ENCODE results near the gene TIMP2. TPM values are rescaled to one million over a fixed set of nuclear protein-coding genes. Genes with fewer than 3 reads are reported as not detected.
A peak's percentile ranks its signal among the peaks of the same experiment; 100 is the strongest.

Gene TIMP2
- total and polyA plus RNA-seq, 8 donors = 20.9 to 100.0 (median 47.2) TPM

DNA sequence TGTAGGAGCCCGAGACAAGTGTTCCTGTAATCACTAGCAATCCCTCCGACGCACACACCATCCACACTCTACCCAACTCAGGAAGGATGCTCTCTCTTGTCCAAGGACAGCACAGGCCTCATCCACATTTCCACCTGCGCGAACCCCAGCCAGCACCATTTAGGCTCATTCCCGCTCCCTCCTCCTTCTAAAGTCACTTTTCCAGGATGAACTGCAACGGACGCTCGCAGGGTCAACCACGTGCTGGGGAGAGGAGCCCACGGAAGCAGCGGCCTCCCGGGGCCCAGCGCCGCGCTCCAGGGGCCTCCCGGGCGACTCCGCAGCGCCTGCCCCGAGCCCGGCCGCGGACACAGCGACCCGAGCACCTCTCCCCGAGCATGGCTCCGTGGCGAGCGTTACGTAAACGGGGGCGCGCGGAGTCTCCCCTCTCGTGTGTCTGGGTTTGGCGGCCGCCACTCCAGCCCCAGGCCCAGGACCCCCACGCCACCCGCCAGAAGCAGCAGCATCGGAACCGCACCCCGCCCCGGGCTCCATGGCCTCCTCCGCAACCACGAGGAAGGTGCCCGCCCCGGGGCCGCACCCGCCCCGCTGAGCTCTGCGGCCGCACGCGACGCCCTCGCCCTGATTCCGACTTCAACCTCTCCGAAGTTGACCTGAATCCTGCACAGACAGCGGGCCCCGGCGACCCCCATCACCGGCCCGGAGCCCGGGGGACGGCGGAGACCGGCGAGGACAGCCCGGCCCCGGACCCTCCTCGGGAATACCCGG, 85.2 kb downstream of the TIMP2 start:
- TF ChIP-seq POLR2AphosphoS5 (IDR thresholded peaks at IDR 0.05) (peak in 2 of 3 donors; percentile 14 to 62), POLR2A (IDR thresholded peaks at IDR 0.05) (no peak)
- peak overlapping the region; percentile 68 to 98 (median 78) for H3K4me3 ChIP-seq
- H3K4me1 ChIP-seq = peaks cover 19 to 41% (median 29%) of the 10 kb centered on the region in 4 donors
- peaks cover 26 to 32% (median 31%) of the 10 kb centered on the region in 4 donors for H3K36me3 ChIP-seq
- H3K27me3 ChIP-seq = no peaks in the 10 kb centered on the region
- intact Hi-C loops (cut with DNase I; ENCODE audit: low total_unique reads) = no loop called here
- no peaks in the 10 kb centered on the region for H3K9me3 ChIP-seq
- 0 to 1% (median 1%) methylated on average over 27 to 73 of the region's 73 CpGs for WGBS, 5 donors
- H3K27ac ChIP-seq = peak overlapping the region; percentile 96 to 100 (median 97)
- peak; percentile 51 to 77 for DNase-seq

DNA sequence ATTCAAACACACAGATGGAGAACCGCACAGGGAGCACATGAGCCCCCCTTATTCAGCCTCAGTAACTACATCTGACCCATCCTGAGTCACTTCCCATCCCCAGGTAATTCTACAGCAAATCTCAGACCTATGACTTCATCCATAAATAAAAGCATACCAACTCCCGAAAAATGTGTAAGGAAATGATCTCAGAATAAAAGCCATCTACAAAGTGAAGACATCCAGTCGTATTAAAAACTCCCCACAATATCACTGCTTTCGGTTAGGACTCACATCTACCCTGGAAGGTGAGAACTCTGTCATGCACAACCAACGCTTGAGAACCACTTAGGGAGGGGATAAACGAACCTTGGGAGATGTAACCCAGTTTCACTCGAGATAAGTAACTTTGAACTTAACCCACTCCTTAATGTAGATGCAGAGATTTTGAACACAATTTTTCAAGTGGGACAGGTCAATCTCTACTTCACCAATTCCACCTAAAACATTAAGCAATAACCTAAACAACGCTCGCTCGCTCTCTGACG, 85.9 kb downstream of the TIMP2 start:
- intact Hi-C loops (cut with DNase I; ENCODE audit: low total_unique reads) = no loop called here
- peaks cover 33 to 38% (median 37%) of the 10 kb centered on the region in 4 donors for H3K36me3 ChIP-seq
- peak overlapping the region; percentile 96 to 100 (median 97) for H3K27ac ChIP-seq
- no peaks in the 10 kb centered on the region for H3K9me3 ChIP-seq
- DNase-seq = no peak
- no peaks in the 10 kb centered on the region for H3K27me3 ChIP-seq
- 8 to 14% (median 12%) methylated on average over 11 of the region's 11 CpGs for WGBS, 5 donors
- H3K4me3 ChIP-seq = peak overlapping the region; percentile 68 to 98 (median 78)
- H3K4me1 ChIP-seq = peaks cover 19 to 41% (median 29%) of the 10 kb centered on the region in 4 donors
- TF ChIP-seq POLR2AphosphoS5 (IDR thresholded peaks at IDR 0.05) (no peak), POLR2A (IDR thresholded peaks at IDR 0.05) (no peak), EP300 (IDR thresholded peaks at IDR 0.05) (no peak)
- TF ChIP-seq, protein P1, sequence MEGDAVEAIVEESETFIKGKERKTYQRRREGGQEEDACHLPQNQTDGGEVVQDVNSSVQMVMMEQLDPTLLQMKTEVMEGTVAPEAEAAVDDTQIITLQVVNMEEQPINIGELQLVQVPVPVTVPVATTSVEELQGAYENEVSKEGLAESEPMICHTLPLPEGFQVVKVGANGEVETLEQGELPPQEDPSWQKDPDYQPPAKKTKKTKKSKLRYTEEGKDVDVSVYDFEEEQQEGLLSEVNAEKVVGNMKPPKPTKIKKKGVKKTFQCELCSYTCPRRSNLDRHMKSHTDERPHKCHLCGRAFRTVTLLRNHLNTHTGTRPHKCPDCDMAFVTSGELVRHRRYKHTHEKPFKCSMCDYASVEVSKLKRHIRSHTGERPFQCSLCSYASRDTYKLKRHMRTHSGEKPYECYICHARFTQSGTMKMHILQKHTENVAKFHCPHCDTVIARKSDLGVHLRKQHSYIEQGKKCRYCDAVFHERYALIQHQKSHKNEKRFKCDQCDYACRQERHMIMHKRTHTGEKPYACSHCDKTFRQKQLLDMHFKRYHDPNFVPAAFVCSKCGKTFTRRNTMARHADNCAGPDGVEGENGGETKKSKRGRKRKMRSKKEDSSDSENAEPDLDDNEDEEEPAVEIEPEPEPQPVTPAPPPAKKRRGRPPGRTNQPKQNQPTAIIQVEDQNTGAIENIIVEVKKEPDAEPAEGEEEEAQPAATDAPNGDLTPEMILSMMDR (IDR thresholded peaks at IDR 0.05) = no peak

DNA sequence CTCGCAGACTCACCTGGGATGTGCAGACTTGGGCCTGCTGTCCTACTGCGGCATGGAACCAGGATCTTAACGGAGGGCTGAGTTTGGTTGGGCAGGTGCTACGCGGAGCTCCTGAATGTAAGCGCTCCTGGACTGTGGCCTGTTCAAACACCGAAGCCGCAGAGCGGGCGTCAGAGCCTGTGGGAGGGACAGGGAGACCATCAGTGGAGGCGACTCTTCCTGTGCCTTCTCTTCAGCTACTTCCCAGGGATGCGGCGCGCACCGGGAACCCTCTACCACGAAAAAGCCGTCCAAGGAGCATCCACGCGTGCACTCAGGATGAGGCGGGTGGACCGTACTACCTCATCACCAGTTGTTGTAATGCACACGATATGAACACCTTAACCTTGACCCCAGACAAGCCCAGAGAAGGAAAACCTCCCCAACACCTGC, 86.6 kb downstream of the TIMP2 start:
- H3K9me3 ChIP-seq = no peaks in the 10 kb centered on the region
- H3K36me3 ChIP-seq = peaks cover 38 to 45% (median 45%) of the 10 kb centered on the region in 4 donors
- peak overlapping the region in 2 of 4 donors; percentile 76 to 79 for H3K4me3 ChIP-seq
- peaks cover 19 to 41% (median 29%) of the 10 kb centered on the region in 4 donors for H3K4me1 ChIP-seq
- H3K27ac ChIP-seq = peak overlapping the region in 4 of 5 donors; percentile 96 to 100 (median 98)
- intact Hi-C loops (cut with DNase I; ENCODE audit: low total_unique reads) = no loop called here
- TF ChIP-seq POLR2AphosphoS5 (IDR thresholded peaks at IDR 0.05) = no peak
- TF ChIP-seq EP300 (IDR thresholded peaks at IDR 0.05) = no peak
- TF ChIP-seq, protein P1 (IDR thresholded peaks at IDR 0.05) = no peak
- WGBS, 5 donors = 33 to 68% (median 44%) methylated on average over 21 to 22 of the region's 22 CpGs
- H3K27me3 ChIP-seq = no peaks in the 10 kb centered on the region
- peak; percentile 54 to 82 for DNase-seq

DNA sequence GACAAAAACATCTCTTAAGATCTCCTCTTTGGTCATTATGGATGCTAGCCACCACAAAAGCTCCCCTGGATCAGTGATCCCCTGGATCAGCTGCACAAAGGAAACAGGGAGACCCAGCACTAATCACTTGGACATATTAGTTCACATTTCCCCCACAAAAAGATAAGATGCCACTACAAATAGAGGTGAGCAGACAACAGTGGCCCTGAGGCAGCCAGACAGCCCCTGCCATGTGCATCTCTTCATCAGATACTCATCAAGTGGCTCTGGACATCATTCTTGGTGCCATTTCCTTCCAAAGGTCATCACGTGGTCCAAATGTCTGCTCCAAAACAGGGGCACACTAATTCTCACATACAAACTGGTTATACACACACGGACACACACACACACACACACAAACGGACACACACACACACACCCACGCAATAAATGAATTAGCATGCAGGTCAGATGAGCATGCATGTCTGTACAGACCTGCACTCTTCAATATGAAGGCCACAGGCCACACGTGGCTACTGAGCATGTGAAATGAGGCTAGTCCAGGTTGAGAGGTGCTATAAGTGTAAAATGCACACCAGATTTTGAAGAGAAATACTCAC, 88.7 kb downstream of the TIMP2 start:
- peaks cover 16 to 39% (median 27%) of the 10 kb centered on the region in 4 donors for H3K4me1 ChIP-seq
- DNase-seq = no peak
- no peaks in the 10 kb centered on the region for H3K27me3 ChIP-seq
- H3K4me3 ChIP-seq = no peak overlapping the region
- H3K27ac ChIP-seq = no peak overlapping the region
- intact Hi-C loops (cut with DNase I; ENCODE audit: low total_unique reads) = no loop called here
- WGBS, 5 donors = 74 to 84% (median 81%) methylated on average over 5 of the region's 5 CpGs
- peaks cover 48 to 66% (median 65%) of the 10 kb centered on the region in 4 donors for H3K36me3 ChIP-seq
- no peak for TF ChIP-seq POLR2A (IDR thresholded peaks at IDR 0.05)
- TF ChIP-seq POLR2AphosphoS5 (IDR thresholded peaks at IDR 0.05) = no peak
- TF ChIP-seq, protein P1 (IDR thresholded peaks at IDR 0.05) = no peak
- TF ChIP-seq EP300 (IDR thresholded peaks at IDR 0.05) = no peak
- H3K9me3 ChIP-seq = no peaks in the 10 kb centered on the region
